DOHH2 (cell line): Measurements from ENCODE around the gene NOD1.

Source experiments
- CTCF ChIP-seq: fragments of 200-600 bp; sonication (generic); IDR thresholded peaks from one replicate; pipeline ENCODE4 v1.5.1; 2014; ENCODE audit warnings: antibody characterized with exemption, mild to moderate bottlenecking, low read depth, low read length; ENCODE audit not compliant: poor library complexity, severe bottlenecking
- EZH2phosphoT487 ChIP-seq: fragments of 200-600 bp; sonication (generic); IDR thresholded peaks from 2 replicates; pipeline ENCODE4 v1.6.1; 2017; ENCODE audit warnings: borderline replicate concordance, mild to moderate bottlenecking, antibody characterized with exemption, low read length, moderate library complexity, mixed read lengths

GRCh38 chr7:30453921-30454320 lies 24.7 kb downstream of the NOD1 start:
- TF ChIP-seq CTCF, result no peak
- TF ChIP-seq EZH2phosphoT487, result no peak
